Hematopoietic multipotent progenitor cell treated with erythropoietin and hydrocortisone succinate and interleukin-3 and kit ligand, for 8 days (in vitro differentiated cells): ENCODE measurements around the gene MAL.
"Not testable (repeated sequence)": the region's sequence is repeated elsewhere in the genome, so short reads cannot be mapped to it uniquely, and the experiment has no call there.

ENCODE experiments used
- DNase-seq: peaks from one replicate; pipeline ENCODE4 v3.0.0-alpha.2; 2015

The MAL gene

GRCh38 chr2:95036596-95037383 lies 11.3 kb downstream of the MAL start:
- no peak for DNase-seq

DNA sequence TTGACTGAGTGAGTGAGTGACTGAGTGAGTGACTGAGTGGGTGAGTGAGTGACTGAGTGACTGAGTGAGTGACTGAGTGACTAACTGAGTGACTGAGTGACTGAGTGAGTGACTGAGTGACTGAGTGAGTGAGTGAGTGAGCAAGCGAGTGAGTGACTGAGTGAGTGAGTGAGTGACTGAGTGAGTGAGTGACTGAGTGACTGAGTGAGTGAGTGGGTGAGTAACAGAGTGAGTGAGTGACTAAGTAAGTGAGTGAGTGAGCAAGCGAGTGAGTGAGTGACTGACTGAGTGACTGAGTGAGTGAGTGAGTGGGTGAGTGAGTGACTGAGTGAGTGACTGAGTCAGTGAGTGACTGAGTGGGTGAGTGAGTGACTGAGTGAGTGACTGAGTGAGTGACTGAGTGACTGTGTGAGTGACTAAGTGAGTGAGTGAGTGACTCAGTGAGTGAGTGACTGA lies 11.9 kb downstream of the MAL start:
- DNase-seq = no peak

DNA sequence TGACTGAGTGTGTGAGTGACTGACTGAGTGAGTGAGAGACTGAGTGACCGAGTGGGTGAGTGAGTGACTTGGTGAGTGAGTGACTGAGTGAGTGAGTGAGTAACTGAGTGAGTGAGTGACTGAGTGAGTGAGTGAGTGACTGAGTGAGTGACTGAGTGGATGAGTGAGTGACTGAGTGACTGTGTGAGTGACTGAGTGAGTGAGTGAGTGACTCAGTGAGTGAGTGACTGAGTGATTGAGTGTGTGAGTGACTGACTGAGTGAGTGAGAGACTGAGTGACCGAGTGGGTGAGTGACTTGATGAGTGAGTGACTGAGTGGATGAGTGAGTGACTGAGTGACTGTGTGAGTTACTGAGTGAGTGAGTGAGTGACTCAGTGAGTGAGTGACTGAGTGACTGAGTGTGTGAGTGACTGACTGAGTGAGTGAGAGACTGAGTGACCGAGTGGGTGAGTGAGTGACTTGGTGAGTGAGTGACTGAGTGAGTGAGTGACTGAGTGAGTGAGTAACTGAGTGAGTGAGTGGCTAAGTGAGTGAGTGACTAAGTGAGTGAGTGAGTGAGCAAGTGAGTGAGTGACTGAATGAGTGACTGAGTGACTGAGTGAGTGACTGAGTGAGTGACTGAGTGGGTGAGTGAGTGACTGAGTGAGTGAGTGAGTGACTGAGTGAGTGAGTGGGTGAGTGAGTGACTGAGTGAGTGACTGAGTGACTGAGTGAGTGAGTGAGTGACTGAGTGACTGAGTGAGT lies 12.5 kb downstream of the MAL start:
- not testable (repeated sequence) for DNase-seq

DNA sequence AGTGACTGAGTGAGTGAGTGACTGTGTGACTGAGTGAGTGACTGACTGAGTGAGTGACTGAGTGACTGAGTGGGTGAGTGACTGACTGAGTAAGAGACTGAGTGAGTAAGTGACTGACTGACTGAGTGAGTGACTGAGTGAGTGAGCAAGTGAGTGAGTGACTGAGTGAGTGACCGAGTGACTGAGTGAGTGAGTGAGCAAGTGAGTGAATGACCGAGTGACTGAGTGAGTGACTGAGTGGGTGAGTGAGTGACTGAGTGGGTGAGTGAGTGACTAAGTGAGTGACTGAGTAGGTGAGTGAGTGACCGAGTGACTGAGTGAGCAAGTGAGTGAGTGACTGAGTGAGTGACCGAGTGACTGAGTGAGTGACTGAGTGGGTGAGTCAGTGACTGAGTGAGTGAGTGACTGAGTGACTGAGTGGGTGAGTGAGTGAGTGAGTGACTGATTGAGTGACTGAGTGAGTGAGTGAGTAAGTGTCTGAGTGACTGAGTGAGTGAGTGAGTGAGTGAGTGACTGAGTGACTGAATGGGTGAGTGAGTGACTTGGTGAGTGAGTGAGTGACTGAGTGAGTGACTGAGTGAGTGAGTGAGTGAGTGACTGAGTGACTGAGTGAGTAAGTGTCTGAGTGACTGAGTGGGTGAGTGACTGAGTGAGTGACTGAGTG lies 13.3 kb downstream of the MAL start:
- no peak for DNase-seq

DNA sequence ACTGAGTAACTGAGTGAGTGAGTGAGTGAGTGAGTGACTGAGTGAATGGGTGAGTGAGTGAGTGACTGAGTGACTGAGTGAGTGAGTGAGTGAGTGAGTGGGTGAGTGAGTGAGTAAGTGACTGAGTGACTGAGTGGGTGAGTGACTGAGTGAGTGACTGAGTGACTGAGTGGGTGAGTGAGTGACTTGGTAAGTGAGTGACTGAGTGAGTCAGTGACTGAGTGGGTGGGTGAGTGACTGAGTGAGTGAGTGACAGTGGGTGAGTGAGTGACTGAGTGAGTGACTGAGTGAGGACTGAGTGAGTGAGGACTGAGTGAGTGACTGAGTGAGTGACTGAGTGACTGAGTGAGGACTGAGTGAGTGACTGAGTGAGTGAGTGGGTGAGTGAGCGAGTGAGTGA lies 13.9 kb downstream of the MAL start:
- DNase-seq = no peak

DNA sequence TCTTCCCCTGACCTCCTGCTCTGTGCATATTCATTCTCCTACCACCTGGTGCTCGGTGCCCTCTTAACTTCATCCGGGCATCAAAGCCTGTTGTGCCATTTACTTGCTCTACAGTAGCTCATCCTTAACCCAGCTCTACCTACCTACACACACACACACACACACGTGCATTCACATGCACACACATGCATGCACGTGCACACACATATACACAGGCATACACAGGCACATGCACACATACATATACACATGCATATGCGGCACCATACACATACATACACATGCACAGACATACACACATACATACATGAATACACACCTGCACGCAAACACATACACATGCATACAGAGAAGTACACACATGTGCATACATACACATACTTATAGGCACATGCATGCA lies 14.5 kb downstream of the MAL start:
- DNase-seq = no peak

DNA sequence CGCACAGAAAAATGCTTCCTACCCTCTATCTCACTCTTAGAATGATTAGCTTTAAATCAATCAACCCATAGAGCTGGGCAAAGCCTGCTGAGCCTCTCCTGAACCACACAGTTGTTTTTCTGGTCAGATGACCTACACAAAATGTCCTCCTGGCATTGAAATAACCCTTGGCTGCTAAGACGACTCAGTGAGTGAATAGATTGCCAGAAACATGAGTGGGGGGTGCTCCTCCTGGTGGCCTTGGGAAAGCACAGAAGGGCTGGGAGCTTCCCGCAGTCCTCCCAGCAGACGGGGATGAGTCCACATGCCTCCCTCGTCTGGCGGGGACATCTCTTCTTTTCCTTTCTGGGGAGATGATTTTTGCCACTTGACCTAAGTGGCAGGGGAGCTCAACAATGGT lies 14.9 kb downstream of the MAL start:
- DNase-seq = no peak

- DNase-seq = no peak
Observed at GRCh38 chr2:95041060-95041823, 15.7 kb downstream of the MAL start.

DNA sequence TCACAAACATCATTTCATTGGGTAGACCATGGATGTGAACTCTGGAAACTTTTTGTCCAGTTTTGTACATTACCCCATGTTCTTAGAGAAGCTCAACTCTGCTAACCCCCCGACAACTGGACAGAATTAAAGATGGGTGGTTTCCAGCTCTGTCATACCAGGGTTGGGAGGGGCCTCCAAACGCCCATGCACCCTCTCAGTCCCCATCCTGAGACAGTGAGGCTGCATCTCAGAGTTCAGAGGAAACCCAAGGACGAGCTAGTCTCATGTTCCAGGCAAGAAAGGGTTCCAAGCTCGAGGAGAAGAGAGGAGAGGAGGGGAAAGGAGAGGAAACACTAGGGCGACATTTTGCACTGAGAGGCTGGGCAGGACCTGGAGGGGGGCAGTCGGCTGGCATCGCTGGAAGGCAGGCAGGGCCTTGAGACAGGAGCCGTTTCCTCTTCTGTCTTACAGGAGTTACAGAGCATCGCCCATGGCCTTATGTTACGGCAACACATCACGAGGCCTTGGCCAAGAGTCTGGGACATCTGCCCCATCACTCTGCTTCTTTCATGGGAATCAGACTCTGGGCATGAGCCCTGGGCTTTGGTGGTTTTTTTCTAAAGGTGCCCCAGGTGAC lies 16.4 kb downstream of the MAL start:
- DNase-seq = no peak

DNA sequence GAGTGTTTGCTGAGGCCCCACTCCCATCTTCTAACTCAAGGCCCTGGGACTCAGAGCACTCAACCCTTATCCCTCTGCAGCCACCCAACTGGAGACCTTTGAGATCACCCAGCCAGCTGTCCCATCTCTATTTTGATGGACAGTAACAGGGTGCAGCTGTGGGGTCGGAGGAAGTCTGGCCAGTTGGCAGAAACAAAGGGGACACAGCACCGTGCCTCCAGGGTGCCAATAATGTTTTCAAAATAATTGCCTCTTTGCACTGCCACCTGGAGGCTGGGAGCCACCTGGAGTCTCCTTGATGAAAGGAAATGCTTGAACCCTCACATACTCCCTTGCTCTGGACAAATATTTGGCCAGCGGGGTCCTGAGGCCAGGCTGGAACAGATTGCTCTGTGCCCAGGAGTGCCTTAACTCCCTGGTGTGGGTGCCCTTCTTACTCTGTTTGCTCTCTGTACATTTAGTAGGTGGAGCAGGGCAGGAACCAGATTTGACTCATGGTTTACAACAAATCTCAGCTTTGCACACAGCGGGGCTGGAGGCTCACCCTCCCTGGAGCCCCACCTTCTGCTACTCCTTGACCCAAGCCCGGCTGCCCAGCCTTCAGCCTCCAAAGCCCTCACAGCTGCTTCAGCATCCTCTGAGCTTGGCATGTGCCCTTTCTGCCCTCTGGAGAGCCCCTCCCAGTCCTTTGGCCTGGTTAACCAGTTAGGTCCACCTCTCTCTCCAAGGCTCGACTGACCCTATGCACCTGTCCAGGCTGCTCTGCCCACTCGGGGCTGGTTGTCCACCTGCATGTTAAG lies 17.2 kb downstream of the MAL start:
- DNase-seq = no peak

DNA sequence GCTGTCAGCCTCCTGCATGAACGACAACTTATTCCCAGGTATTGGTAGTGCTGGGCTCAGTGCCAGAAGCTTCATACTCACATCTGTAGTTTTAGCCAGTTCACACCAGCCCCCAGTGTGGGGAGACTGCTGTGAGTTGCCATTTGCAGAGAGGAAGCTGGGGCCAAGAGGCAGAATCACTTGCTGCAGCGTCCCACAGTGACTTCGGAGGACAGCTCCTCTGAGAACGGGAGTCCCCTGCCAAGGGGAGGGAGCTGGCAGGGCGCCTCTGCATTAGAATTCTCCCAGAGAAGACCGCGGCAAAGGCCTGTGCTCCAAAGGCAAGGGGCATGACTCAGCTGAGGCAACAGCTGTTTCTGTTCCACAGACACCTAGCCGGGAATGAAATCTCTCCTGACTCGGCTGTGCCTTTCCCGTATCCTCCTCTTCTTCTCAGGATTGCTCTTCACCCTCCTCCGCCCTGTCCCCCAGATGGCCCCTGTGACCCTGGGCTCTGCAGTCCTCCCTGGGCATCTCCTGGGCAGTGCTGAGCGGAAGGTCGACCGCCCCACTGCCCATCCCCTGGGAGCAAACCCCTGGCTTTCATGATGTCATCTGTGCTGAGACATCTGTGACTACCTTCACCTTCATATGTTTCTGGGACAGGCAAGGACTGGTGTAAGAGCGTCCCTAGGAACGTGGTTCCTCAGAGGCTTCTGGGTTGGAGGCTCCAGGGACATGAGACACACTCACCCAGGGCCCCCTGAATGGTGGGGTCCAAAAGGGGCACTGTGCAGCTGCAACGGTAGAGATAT lies 18.0 kb downstream of the MAL start:
- DNase-seq = no peak

- DNase-seq = no peak
Observed at GRCh38 chr2:95044601-95045000, 19.1 kb downstream of the MAL start.

DNA sequence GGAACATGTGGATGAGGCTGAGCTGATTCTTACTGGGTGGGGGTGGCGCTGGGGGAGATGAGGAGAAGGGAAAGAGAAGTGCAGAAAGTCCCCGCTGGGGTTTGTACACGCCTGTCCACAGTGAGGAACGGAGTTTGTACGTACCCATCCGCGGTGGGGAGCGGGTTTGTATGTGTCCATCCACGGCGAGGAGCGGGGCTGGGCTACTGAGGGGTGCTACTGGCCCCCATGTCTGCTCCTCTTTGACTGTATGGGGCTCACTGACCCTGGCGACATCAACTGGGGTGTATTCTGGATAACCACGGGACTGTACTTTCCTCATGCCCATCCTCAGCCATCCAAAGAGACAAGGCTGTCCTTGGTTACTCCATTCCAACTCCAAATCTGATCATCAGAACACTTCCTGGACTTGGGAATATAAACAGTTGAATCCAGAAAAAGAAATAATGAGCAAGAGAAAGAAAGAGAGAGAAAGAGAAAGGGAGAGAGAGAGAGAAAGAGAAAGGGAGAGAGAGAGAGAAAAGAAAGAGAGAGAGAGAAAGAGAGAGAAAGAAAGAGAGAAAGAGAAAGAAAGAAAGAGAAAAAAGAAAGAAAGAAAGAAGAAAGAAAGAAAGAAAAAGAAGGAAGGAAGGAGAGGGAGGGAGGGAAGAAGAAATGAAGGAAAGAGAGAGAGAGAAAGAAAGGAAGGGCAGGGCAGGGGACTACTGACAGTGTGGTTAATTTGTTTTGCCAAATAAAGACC lies 21.0 kb downstream of the MAL start:
- no peak for DNase-seq

DNA sequence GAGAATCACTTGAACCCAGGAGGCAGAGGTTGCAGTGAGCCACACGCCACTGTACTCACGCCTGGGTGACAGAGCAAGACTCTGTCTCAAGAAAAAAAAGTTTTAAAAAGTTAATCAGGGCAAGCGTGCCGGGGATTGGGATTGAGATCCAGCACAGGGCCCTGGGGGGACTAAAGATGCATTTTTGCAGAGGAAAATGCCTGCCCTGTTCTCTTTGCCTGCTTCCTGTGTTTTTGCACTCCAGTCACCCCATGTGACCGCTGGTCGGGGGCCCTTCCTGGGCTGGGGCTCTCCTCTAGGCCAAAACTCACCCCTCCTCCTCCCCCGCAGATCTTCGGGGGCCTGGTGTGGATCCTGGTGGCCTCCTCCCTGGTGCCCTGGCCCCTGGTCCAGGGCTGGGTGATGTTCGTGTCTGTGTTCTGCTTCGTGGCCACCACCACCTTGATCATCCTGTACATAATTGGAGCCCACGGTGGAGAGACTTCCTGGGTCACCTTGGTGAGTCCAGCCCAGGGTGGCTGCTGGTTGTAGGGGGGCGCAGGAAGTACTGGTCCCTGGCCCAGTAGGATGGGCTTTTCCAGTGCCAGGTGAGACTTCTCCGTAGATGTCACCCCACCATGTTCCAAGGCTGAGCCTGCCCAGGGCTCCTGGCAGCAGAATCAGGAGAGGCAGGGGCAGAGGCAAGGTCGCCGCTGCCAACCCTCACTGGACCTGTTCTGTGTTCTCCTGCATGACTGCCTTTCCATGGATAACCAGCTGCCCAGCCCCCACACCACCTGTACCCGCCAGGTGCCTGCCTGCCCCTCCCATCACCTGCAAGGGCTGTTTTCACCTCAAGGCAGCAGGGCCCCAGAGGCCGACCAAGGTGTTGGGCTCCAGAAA lies 22.4 kb downstream of the MAL start:
- no peak for DNase-seq

DNA sequence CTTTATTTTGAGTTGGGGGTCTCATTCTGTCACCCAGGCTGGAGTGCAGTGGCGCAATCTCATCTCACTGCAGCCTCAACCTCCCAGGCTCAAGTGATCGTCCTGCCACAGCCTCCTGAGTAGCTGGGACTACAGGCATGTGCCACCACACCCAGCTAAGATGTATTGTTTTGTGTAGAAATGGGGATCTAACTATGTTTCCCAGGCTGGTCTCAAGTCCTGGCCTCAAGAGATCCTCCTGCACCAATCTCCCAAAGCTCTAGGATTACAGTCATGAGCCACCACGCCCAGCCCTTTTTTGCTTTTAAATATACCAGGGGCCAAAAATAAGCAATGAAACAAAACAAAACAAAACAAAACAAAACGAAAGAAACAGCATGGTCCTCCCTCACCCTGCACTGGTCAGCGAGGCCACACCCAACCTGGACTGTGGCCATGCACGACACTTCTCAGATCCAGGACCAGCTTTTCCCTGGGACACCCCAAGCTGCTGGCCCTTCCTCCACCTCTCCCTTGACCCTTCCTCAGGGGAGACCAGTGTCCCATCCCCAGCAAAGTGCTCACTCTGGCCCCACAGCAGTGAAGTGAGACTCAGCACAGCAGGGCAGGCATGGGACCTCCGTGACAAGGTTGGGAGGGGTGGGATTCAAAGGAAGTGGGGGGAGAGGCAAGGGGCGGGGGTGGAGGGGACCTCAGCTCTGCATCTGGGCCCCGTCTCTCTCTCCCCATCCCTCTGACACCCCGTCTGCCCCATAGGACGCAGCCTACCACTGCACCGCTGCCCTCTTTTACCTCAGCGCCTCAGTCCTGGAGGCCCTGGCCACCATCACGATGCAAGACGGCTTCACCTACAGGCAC lies 23.5 kb downstream of the MAL start:
- no peak for DNase-seq

DNA sequence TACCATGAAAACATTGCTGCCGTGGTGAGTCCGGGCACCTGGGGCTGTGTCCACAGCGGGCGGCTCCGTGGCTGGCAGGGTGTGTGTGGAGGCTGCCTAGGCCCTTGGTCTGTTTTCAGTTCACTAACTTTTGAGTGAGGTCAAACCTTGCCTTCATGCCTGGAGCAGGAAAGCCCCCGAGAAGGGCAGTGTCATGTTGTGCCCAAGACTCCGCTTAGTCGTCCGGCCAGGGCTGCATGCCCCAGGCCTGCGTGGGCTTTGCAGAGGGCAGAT lies 24.1 kb downstream of the MAL start:
- DNase-seq = no peak

DNA sequence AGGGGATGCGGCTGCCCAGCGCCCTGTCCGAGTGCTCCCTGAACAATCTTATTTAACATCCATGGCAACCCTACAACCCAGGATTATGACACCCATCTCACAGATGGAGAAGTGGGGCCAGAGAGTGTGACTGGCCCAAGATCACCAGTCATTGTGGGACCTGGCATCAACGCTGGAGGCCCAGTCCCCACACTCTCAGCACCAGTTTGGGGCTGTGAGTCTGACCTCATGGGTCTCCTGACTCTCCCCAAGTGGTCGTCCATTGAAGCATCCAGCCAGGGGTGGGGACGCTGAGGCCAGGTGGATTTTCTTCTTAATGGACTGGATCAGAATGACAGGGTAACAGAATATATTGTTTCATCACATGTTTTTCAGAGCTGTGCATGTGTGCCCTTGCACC lies 24.5 kb downstream of the MAL start:
- no peak for DNase-seq
